Measurements from ENCODE around the gene MRPL51.

Gene MRPL51

DNA sequence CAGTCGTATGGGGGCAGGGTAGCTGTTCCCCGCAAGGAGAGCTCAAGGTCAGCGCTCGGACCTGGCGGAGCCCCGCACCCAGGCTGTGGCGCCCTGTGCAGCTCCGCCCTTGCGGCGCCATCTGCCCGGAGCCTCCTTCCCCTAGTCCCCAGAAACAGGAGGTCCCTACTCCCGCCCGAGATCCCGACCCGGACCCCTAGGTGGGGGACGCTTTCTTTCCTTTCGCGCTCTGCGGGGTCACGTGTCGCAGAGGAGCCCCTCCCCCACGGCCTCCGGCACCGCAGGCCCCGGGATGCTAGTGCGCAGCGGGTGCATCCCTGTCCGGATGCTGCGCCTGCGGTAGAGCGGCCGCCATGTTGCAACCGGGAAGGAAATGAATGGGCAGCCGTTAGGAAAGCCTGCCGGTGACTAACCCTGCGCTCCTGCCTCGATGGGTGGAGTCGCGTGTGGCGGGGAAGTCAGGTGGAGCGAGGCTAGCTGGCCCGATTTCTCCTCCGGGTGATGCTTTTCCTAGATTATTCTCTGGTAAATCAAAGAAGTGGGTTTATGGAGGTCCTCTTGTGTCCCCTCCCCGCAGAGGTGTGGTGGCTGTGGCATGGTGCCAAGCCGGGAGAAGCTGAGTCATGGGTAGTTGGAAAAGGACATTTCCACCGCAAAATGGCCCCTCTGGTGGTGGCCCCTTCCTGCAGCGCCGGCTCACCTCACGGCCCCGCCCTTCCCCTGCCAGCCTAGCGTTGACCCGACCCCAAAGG is 42.1 kb upstream of the MRPL51 start:
- peaks cover 64% of the 10 kb centered on the region for H3K4me1 Mint-ChIP-seq (ENCODE audit: low read depth)
- intact Hi-C loops (cut with micrococcal nuclease): loop anchor here (1.0 to 10.0 kb wide), 3 partner anchors 42 to 213 kb away; partner anchors contain the start of genes MRPL51 and VAMP1
- H3K9me3 Mint-ChIP-seq: no peaks in the 10 kb centered on the region
- no peaks in the 10 kb centered on the region for H3K27me3 Mint-ChIP-seq
- peaks cover 90% of the 10 kb centered on the region for H3K36me3 Mint-ChIP-seq (ENCODE audit: low read depth)
- H3K4me3 Mint-ChIP-seq: peak overlapping the region; percentile 91
- peak overlapping the region; percentile 87 for H3K27ac Mint-ChIP-seq

DNA sequence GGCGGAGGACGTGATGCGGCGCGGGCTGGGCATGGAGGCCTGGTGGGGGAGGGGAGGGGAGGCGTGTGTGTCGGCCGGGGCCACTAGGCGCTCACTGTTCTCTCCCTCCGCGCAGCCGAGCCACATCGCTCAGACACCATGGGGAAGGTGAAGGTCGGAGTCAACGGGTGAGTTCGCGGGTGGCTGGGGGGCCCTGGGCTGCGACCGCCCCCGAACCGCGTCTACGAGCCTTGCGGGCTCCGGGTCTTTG is 41.6 kb upstream of the MRPL51 start:
- peaks cover 90% of the 10 kb centered on the region for H3K36me3 Mint-ChIP-seq (ENCODE audit: low read depth)
- peak overlapping the region; percentile 91 for H3K4me3 Mint-ChIP-seq
- intact Hi-C loops (cut with micrococcal nuclease): loop anchor here (1.0 to 10.0 kb wide), 3 partner anchors 41 to 212 kb away; partner anchors contain the start of genes MRPL51 and VAMP1
- H3K4me1 Mint-ChIP-seq (ENCODE audit: low read depth): peaks cover 59% of the 10 kb centered on the region
- H3K27ac Mint-ChIP-seq: peak overlapping the region; percentile 87
- no peaks in the 10 kb centered on the region for H3K27me3 Mint-ChIP-seq
- H3K9me3 Mint-ChIP-seq: no peaks in the 10 kb centered on the region

DNA sequence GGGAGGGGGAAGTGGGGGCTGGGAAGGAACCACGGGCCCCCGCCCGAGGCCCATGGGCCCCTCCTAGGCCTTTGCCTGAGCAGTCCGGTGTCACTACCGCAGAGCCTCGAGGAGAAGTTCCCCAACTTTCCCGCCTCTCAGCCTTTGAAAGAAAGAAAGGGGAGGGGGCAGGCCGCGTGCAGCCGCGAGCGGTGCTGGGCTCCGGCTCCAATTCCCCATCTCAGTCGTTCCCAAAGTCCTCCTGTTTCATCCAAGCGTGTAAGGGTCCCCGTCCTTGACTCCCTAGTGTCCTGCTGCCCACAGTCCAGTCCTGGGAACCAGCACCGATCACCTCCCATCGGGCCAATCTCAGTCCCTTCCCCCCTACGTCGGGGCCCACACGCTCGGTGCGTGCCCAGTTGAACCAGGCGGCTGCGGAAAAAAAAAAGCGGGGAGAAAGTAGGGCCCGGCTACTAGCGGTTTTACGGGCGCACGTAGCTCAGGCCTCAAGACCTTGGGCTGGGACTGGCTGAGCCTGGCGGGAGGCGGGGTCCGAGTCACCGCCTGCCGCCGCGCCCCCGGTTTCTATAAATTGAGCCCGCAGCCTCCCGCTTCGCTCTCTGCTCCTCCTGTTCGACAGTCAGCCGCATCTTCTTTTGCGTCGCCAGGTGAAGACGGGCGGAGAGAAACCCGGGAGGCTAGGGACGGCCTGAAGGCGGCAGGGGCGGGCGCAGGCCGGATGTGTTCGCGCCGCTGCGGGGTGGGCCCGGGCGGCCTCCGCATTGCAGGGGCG is 41.0 kb upstream of the MRPL51 start, which contains the start of gene GAPDH:
GAPDH (plus strand) TSS at position 595 of the 772 bp plus-strand sequence. CDS start 316 bp downstream, outside the sequence.
- H3K4me3 Mint-ChIP-seq: peak within 1 kb of the TSS; percentile 91
- peaks cover 54% of the 10 kb centered on the region for H3K4me1 Mint-ChIP-seq (ENCODE audit: low read depth)
- intact Hi-C loops (cut with micrococcal nuclease): loop anchor here (1.0 to 10.0 kb wide), 3 partner anchors 41 to 212 kb away; partner anchors contain the start of genes MRPL51 and VAMP1
- H3K9me3 Mint-ChIP-seq: no peaks in the 10 kb centered on the region
- H3K27ac Mint-ChIP-seq: peak within 1 kb of the TSS; percentile 87
- peaks cover 90% of the 10 kb centered on the region for H3K36me3 Mint-ChIP-seq (ENCODE audit: low read depth)
- H3K27me3 Mint-ChIP-seq: no peaks in the 10 kb centered on the region

DNA sequence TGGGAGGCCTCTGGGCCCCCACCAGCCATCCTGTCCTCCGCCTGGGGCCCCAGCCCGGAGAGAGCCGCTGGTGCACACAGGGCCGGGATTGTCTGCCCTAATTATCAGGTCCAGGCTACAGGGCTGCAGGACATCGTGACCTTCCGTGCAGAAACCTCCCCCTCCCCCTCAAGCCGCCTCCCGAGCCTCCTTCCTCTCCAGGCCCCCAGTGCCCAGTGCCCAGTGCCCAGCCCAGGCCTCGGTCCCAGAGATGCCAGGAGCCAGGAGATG is 40.5 kb upstream of the MRPL51 start:
- H3K4me3 Mint-ChIP-seq: peak overlapping the region; percentile 91
- H3K27me3 Mint-ChIP-seq: no peaks in the 10 kb centered on the region
- peaks cover 90% of the 10 kb centered on the region for H3K36me3 Mint-ChIP-seq (ENCODE audit: low read depth)
- intact Hi-C loops (cut with micrococcal nuclease): loop anchor here (5.0 to 10.0 kb wide), 2 partner anchors 59 to 211 kb away; partner anchors contain the start of gene VAMP1
- peak overlapping the region; percentile 87 for H3K27ac Mint-ChIP-seq
- no peaks in the 10 kb centered on the region for H3K9me3 Mint-ChIP-seq
- peaks cover 49% of the 10 kb centered on the region for H3K4me1 Mint-ChIP-seq (ENCODE audit: low read depth)

DNA sequence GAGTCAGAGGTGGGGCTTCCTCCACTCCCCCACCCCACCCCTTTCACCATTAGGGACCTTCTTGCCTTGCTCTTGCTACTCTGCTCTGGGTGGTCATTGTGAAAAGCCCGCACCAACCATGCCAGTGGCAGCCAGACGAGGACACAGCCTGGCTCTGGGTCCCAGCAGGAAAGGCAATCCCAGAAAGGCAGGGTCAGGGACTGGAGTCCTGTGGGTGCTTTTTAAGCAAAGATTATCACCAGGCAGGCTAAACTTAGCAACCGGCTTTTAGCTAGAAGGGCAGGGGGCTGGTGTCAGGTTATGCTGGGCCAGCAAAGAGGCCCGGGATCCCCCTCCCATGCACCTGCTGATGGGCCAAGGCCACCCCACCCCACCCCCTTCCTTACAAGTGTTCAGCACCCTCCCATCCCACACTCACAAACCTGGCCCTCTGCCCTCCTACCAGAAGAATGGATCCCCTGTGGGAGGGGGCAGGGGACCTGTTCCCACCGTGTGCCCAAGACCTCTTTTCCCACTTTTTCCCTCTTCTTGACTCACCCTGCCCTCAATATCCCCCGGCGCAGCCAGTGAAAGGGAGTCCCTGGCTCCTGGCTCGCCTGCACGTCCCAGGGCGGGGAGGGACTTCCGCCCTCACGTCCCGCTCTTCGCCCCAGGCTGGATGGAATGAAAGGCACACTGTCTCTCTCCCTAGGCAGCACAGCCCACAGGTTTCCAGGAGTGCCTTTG is 40.0 kb upstream of the MRPL51 start:
- Mint-ChIP-seq H3K4me3 (peak overlapping the region; percentile 91), H3K4me1 (ENCODE audit: low read depth) (peaks cover 45% of the 10 kb centered on the region), H3K27ac (peak overlapping the region; percentile 87), H3K9me3 (no peaks in the 10 kb centered on the region), H3K27me3 (no peaks in the 10 kb centered on the region), H3K36me3 (ENCODE audit: low read depth) (peaks cover 90% of the 10 kb centered on the region)
- intact Hi-C loops (cut with micrococcal nuclease): loop anchor here (5.0 to 10.0 kb wide), 2 partner anchors 58 to 211 kb away; partner anchors contain the start of gene VAMP1

DNA sequence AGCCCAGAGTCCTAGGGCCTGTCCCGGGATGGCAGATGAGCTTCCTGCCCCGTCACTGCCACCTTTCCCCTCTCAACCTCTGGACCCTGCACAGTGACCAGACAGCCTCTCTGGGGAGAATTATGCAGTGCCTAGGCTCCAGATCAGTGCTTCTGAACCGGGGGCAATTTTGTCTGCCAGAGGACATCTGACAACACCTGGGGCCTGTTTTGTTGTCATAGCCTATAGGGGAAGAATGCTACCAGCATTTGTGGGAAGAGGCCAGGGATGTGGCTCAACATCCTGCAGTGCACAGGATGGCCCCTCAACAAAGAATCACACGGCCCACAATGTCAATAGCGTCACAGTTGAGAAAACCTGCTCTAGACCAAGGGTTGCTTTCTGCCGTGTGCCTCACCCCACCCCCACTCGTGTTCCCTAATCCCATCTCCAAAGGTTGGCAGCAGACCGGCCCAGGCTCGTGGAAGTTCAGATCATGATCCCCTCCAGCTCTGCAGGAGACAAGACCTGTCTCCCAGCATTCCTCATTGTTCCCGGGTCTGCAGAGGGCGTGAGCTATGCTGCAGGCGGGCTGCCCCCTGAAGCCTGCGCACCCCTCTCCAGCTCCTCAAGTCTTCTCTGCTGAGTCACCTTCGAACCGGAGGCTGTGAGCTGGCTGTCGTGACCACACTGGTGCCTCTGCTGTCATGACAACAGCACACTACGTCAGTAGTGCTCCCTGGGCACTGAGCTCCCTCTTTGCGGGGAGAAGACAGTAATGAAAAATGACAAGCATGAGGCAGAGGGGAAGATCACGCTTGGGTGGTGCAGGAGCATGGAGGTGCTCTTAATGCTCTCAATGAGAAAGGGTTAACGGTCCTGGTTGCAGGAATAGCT is 39.2 kb upstream of the MRPL51 start:
- intact Hi-C loops (cut with micrococcal nuclease): loop anchor here (5.0 to 10.0 kb wide), 2 partner anchors 57 to 210 kb away; partner anchors contain the start of gene VAMP1
- H3K4me1 Mint-ChIP-seq (ENCODE audit: low read depth): peaks cover 37% of the 10 kb centered on the region

DNA sequence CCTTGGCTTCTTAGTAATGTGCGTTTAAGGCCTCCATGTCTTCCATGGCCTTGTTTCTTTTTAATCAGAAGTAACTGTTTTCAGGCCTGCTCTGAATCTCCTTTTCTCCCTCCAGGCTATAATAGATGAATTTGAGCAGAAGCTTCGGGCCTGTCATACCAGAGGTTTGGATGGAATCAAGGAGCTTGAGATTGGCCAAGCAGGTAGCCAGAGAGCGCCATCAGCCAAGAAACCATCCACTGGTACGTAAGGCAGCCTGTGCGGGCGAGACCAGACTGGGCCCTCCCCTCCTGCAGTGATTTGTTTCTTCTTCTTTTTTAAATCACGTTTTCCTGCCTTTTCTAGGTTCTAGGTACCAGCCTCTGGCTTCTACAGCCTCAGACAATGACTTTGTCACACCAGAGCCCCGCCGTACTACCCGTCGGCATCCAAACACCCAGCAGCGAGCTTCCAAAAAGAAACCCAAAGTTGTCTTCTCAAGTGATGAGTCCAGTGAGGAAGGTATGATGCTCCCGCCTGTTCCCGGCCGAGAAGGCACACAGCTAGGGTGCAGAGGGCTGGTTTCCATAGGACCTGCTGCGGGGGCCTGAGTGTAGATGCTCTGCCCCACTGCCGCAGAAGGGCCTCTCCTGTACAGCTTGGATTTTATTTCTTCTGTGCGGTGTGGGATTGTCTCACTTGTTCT is 37.7 kb upstream of the MRPL51 start:
- H3K27ac Mint-ChIP-seq: no peak overlapping the region
- intact Hi-C loops (cut with micrococcal nuclease): loop anchor here (5.0 to 10.0 kb wide), 2 partner anchors 56 to 208 kb away; partner anchors contain the start of gene VAMP1
- peaks cover 90% of the 10 kb centered on the region for H3K36me3 Mint-ChIP-seq (ENCODE audit: low read depth)
- no peaks in the 10 kb centered on the region for H3K27me3 Mint-ChIP-seq
- peaks cover 22% of the 10 kb centered on the region for H3K4me1 Mint-ChIP-seq (ENCODE audit: low read depth)
- no peaks in the 10 kb centered on the region for H3K9me3 Mint-ChIP-seq
- H3K4me3 Mint-ChIP-seq: no peak overlapping the region

More for the DNA sequence above, 39.2 kb upstream of the MRPL51 start:
- peak overlapping the region; percentile 91 for H3K4me3 Mint-ChIP-seq
- no peaks in the 10 kb centered on the region for H3K27me3 Mint-ChIP-seq
- no peaks in the 10 kb centered on the region for H3K9me3 Mint-ChIP-seq
- H3K36me3 Mint-ChIP-seq (ENCODE audit: low read depth): peaks cover 90% of the 10 kb centered on the region
- H3K27ac Mint-ChIP-seq: peak overlapping the region; percentile 87

DNA sequence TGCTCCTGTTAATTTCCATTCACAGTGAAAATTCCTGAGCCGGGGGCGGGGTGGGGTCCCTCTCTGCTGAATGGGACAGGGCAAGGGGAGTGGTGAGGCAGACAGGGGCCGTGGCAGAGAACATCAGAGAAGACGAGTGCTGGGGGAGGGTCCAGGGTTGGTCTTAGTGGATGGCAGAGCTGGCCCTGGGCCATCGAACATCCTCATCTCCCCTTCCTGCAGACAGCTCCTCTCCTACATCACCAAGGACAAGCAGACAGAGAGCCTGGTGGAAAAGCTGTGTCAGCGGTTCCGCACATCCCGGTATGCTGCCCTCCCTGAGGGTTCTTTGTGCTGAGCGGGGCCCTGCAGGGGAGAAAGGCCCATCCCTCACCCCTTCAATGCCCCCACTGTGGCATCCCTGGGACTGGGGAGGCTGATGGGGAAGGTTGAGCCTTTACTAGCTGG is 36.3 kb upstream of the MRPL51 start:
- intact Hi-C loops (cut with micrococcal nuclease): no loop called here
- Mint-ChIP-seq H3K4me3 (no peak overlapping the region), H3K27ac (no peak overlapping the region), H3K9me3 (no peaks in the 10 kb centered on the region), H3K36me3 (ENCODE audit: low read depth) (peaks cover 90% of the 10 kb centered on the region), H3K4me1 (ENCODE audit: low read depth) (peaks cover 18% of the 10 kb centered on the region), H3K27me3 (no peaks in the 10 kb centered on the region)

DNA sequence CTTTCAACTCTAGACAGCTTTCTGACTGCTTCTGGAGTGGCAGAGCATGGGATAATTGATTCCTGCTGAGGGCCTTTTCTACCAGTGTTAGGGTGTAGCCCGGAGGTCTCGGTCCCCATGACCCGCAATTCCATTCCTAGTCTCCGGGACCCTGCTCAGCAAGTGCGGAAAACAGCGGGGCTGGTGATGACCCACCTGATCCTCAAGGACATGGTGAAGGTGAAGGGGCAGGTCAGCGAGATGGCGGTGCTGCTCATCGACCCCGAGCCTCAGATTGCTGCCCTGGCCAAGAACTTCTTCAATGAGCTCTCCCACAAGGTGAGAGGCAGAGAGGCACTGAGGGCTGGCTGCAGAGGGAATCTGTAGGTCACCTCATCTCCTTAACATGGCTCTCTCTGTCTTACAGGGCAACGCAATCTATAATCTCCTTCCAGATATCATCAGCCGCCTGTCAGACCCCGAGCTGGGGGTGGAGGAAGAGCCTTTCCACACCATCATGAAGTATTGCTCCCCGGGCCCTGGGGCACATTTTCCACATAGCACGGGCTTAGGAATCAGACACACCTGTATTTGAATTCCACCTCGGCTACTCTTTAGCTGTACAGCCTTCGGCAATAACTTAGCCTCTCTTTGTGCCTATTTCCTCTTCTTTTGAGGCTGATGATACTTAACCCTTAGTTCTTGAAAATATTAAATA is 35.6 kb upstream of the MRPL51 start:
- peaks cover 18% of the 10 kb centered on the region for H3K4me1 Mint-ChIP-seq (ENCODE audit: low read depth)
- H3K4me3 Mint-ChIP-seq: no peak overlapping the region
- H3K9me3 Mint-ChIP-seq: no peaks in the 10 kb centered on the region
- intact Hi-C loops (cut with micrococcal nuclease): no loop called here
- H3K36me3 Mint-ChIP-seq (ENCODE audit: low read depth): peaks cover 94% of the 10 kb centered on the region
- no peak overlapping the region for H3K27ac Mint-ChIP-seq
- no peaks in the 10 kb centered on the region for H3K27me3 Mint-ChIP-seq

DNA sequence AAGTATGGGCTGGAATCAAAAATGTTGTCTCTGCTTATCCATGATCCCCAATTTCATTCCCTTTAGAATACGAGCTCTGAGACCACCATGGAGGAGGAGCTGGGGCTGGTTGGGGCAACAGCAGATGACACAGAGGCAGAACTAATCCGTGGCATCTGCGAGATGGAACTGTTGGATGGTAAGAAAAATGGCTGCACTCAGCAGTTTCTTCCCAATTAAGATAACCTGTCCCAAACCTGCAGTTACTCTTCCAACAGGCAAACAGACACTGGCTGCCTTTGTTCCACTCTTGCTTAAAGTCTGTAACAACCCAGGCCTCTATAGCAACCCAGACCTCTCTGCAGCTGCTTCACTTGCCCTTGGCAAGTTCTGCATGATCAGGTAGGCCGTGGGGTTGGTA is 34.6 kb upstream of the MRPL51 start:
- Mint-ChIP-seq H3K27me3 (no peaks in the 10 kb centered on the region), H3K4me1 (ENCODE audit: low read depth) (peaks cover 11% of the 10 kb centered on the region), H3K27ac (no peak overlapping the region), H3K4me3 (no peak overlapping the region), H3K9me3 (no peaks in the 10 kb centered on the region), H3K36me3 (ENCODE audit: low read depth) (peaks cover 97% of the 10 kb centered on the region)
- intact Hi-C loops (cut with micrococcal nuclease): no loop called here

DNA sequence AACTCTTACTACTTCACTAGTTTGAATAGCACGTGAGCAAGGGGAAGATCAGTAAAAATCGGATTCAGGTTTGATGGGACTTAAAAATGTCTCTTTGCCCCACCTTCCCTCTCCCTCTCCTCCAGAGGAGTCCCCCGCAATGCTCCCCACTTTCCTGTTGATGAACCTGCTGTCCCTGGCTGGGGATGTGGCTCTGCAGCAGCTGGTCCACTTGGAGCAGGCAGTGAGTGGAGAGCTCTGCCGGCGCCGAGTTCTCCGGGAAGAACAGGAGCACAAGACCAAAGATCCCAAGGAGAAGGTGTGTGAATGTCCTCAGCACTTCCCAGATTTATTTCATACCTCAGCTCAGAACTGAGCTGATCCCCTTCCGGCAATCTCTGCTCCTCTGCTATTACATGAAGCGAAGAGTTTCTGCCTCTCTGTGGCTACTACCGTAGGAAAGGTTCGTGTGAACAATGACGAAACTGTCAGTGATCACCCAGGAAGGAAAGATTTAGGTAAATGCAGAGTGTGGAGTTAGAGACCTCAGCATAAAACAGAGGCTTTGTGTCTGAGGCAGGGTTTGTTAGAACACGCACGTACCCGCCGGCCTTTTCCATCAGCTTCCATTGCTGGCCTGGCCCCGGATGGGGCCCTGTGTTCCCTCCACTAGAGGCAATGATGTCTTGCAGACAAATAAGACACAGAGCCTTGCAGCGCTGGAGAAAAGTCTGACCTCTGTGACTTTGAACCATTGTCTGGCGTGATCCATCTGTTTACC is 33.9 kb upstream of the MRPL51 start:
- H3K27me3 Mint-ChIP-seq: no peaks in the 10 kb centered on the region
- no peak overlapping the region for H3K4me3 Mint-ChIP-seq
- H3K36me3 Mint-ChIP-seq (ENCODE audit: low read depth): peaks cover 99% of the 10 kb centered on the region
- H3K4me1 Mint-ChIP-seq (ENCODE audit: low read depth): peaks cover 3% of the 10 kb centered on the region
- no peak overlapping the region for H3K27ac Mint-ChIP-seq
- intact Hi-C loops (cut with micrococcal nuclease): no loop called here
- H3K9me3 Mint-ChIP-seq: no peaks in the 10 kb centered on the region

DNA sequence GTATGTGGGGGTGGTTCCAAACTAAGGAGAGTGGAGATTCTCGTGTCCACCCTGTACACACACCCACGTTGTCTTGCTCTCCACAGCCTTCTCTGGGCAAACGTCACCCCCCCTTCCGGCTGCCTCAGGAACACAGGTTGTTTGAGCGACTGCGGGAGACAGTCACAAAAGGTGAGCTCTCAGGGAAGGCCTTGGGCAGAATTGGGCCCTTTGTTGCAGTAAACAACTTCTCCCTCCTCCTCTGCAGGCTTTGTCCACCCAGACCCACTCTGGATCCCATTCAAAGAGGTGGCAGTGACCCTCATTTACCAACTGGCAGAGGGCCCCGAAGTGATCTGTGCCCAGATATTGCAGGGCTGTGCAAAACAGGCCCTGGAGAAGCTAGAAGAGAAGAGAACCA is 33.1 kb upstream of the MRPL51 start:
- intact Hi-C loops (cut with micrococcal nuclease): no loop called here
- Mint-ChIP-seq H3K27me3 (no peaks in the 10 kb centered on the region), H3K4me3 (no peak overlapping the region), H3K9me3 (no peaks in the 10 kb centered on the region), H3K36me3 (ENCODE audit: low read depth) (peaks cover 100% of the 10 kb centered on the region), H3K27ac (no peak overlapping the region), H3K4me1 (ENCODE audit: low read depth) (no peaks in the 10 kb centered on the region)
